ENCODE data around the gene ENPP3.

Gene ENPP3

GRCh38 chr6:131795366-131795765 is 158.3 kb downstream of the ENPP3 start:
- DNase-seq (ENCODE audit: low read depth in 2 of 2), result no peak
- no peak overlapping the region for H3K4me3 ChIP-seq (replicated peaks in 1 of 2; ENCODE audit: low read depth in 2 of 2, low read length in 2 of 2)
- no peak for TF ChIP-seq CTCF (IDR thresholded peaks at IDR 0.05; ENCODE audit: low read depth, low read length)

All from cardiac fibroblast (primary cell).